A549 (cell line): ENCODE results near the gene PTCD2. TPM values are rescaled to one million over a fixed set of nuclear protein-coding genes. Genes with fewer than 3 reads are reported as not detected.

Experiments
- ATAC-seq, 2 experiments: fragments of 200-7000 bp in 1 of 2; fragments of >200 bp in 1 of 2; cut with Nextera tagmentation in 1 of 2; cut with Tn5 transposase in 1 of 2; 3 replicates each; pipeline versions ENCODE4 v1.8.0 to v1.9.1; 2018 to 2020; ENCODE audit warnings: mild to moderate bottlenecking in 1 of 2, moderate library complexity in 1 of 2
- CTCF ChIA-PET: fragments of 300-600 bp; sonication (Branson Sonifier 250); formaldehyde crosslinking; extraction: SDS; loops from one replicate; lab custom pipeline; 2021; ENCODE audit warnings: antibody characterized with exemption, inconsistent platforms; lab: Yijun Ruan, JAX
- POLR2A ChIA-PET: fragments of 350-600 bp; formaldehyde crosslinking; extraction: SDS; loops from one replicate; lab custom pipeline; 2021; ENCODE audit warnings: antibody characterized with exemption, inconsistent platforms; lab: Yijun Ruan, JAX
- DNase-seq, 2 experiments: peaks; one replicate each; pipeline versions ENCODE4 v3.0.0 to v3.0.0-alpha.2; 2011 to 2016; ENCODE audit warnings: low read depth in 1 of 2, low spot score in 1 of 2
- FAIRE-seq: peaks from 2 replicates; lab custom pipeline; 2011; peaks lifted over from hg19 to GRCh38; lab: Jason Lieb, UNC
- H3K27ac ChIP-seq, 2 experiments: fragments of >200 bp; sonication (Bioruptor Twin); formaldehyde crosslinking; 3 replicates each; pipeline ENCODE4 v1.5.1; 2016 to 2017
- H3K4me1 ChIP-seq: fragments of >200 bp; sonication (Bioruptor Twin); formaldehyde crosslinking; 3 replicates; pipeline ENCODE4 v1.6.1; 2016
- H3K4me2 ChIP-seq: fragments of >200 bp; sonication (Bioruptor Twin); formaldehyde crosslinking; 3 replicates; pipeline ENCODE4 v1.6.1; 2016
- H3K4me3 ChIP-seq: fragments of >200 bp; sonication (Bioruptor Twin); formaldehyde crosslinking; 3 replicates; pipeline ENCODE4 v1.5.1; 2016
- H3K9me3 ChIP-seq: fragments of >200 bp; sonication (Bioruptor Twin); formaldehyde crosslinking; 3 replicates; pipeline ENCODE4 v1.6.1; 2016
- CBX8 ChIP-seq: fragments of 200-600 bp; sonication (generic); IDR thresholded peaks from 2 replicates; pipeline ENCODE4 v1.6.1; 2016
- CHD4 ChIP-seq: fragments of 200-600 bp; sonication (generic); IDR thresholded peaks from 2 replicates; pipeline ENCODE4 v1.6.1; 2016; ENCODE audit warnings: antibody characterized with exemption, mild to moderate bottlenecking, borderline replicate concordance
- GATA3 ChIP-seq: IDR thresholded peaks from 2 replicates; pipeline ENCODE4 v1.6.1; 2012; ENCODE audit warnings: borderline replicate concordance
- HDAC2 ChIP-seq: fragments of 200-600 bp; sonication (generic); IDR thresholded peaks from 2 replicates; pipeline ENCODE4 v1.6.1; 2016
- HOXB13 ChIP-seq: fragments of 250-450 bp; sonication (Bioruptor Pico); IDR thresholded peaks from 2 replicates; pipeline ENCODE4 v1.5.0; 2020; ENCODE audit warnings: low read depth, mild to moderate bottlenecking, moderate library complexity
- KDM5A ChIP-seq: fragments of 200-600 bp; sonication (generic); IDR thresholded peaks from 2 replicates; pipeline ENCODE4 v1.6.1; 2016; ENCODE audit warnings: antibody characterized with exemption, mild to moderate bottlenecking
- MYC ChIP-seq: IDR thresholded peaks from 2 replicates; pipeline ENCODE4 v1.6.1; 2012; ENCODE audit warnings: mild to moderate bottlenecking, inconsistent platforms, low read length, improper control_type of control experiment, borderline replicate concordance
- NPAS2 ChIP-seq: fragments of 250-450 bp; sonication (Bioruptor Pico); IDR thresholded peaks from 2 replicates; pipeline ENCODE4 v1.8.0; 2022; ENCODE audit warnings: mild to moderate bottlenecking, moderate library complexity, borderline replicate concordance
- NR3C1 ChIP-seq: fragments of >200 bp; sonication (Bioruptor Twin); formaldehyde crosslinking; IDR thresholded peaks from 3 replicates; pipeline ENCODE4 v1.6.1; 2017
- POLR2AphosphoS2 ChIP-seq: conservative IDR thresholded peaks from 2 replicates; pipeline ENCODE4 v1.6.1; 2012; ENCODE audit warnings: low read length, improper control_type of control experiment, inconsistent platforms
- RCOR1 ChIP-seq: fragments of 150-350 bp; IDR thresholded peaks from 2 replicates; pipeline ENCODE4 v1.6.1; 2014; ENCODE audit warnings: antibody characterized with exemption, low read length, low read depth
- RFX5 ChIP-seq: fragments of 450-650 bp; IDR thresholded peaks from 2 replicates; pipeline ENCODE4 v1.7.1; 2014; ENCODE audit warnings: antibody characterized with exemption, mild to moderate bottlenecking, moderate library complexity
- RNF2 ChIP-seq: fragments of 200-600 bp; sonication (generic); IDR thresholded peaks from 2 replicates; pipeline ENCODE4 v1.6.1; 2016; ENCODE audit warnings: low read depth, mild to moderate bottlenecking, antibody characterized with exemption, moderate library complexity, borderline replicate concordance
- SMC3 ChIP-seq: fragments of >200 bp; sonication (Bioruptor Twin); formaldehyde crosslinking; IDR thresholded peaks from 3 replicates; pipeline ENCODE4 v1.6.1; 2018; ENCODE audit warnings: inconsistent platforms
- SREBF2 ChIP-seq: fragments of 450-650 bp; IDR thresholded peaks from 2 replicates; pipeline ENCODE4 v1.6.1; 2014; ENCODE audit warnings: mild to moderate bottlenecking, moderate library complexity
- TP53 ChIP-seq: fragments of 250-450 bp; sonication (Bioruptor Pico); IDR thresholded peaks from 2 replicates; pipeline ENCODE4 v1.5.0; 2021; ENCODE audit warnings: mild to moderate bottlenecking, moderate library complexity
- ZSCAN20 ChIP-seq: fragments of 250-450 bp; sonication (Bioruptor Pico); IDR thresholded peaks from 2 replicates; pipeline ENCODE4 v1.8.0; 2022; ENCODE audit warnings: mild to moderate bottlenecking, moderate library complexity
- WGBS: methylation state at CpG from one replicate; pipeline ENCODE4 v1.1.6; 2017; ENCODE audit errors: missing lambda C conversion rate; 5-methylcytosine and 5-hydroxymethylcytosine counted together
- polyA plus RNA-seq, 4 experiments: library from polyadenylated mRNA; depleted of rRNA in 3 of 4; stranded (reverse); fragments of >200 nt; fragmentation: RNase III in 1 of 4; extraction: RNeasy Plus Mini Kit Qiagen cat#74134 plus additional on column Dnase treatment in 1 of 4; gene quantifications; 2 replicates in 3 of 4; 3 replicates in 1 of 4; pipeline ENCODE4 v1.2.3, GENCODE V29; 2011 to 2017
- TF ChIP-seq, protein P1 (sequence below): fragments of 450-650 bp; IDR thresholded peaks from 2 replicates; pipeline ENCODE4 v1.6.1; 2014; ENCODE audit warnings: antibody characterized with exemption
- TF ChIP-seq, protein P2 (sequence below): fragments of 250-450 bp; sonication (Bioruptor Pico); IDR thresholded peaks from 2 replicates; pipeline ENCODE4 v1.5.0; 2021; ENCODE audit warnings: mild to moderate bottlenecking, moderate library complexity, borderline replicate concordance
- TF ChIP-seq, protein P3 (sequence below): fragments of 200-600 bp; sonication (generic); IDR thresholded peaks from 2 replicates; pipeline ENCODE4 v1.6.1; 2016; ENCODE audit warnings: antibody characterized with exemption, mild to moderate bottlenecking, moderate library complexity
- TF ChIP-seq, protein P4 (sequence below): fragments of >200 bp; sonication (Bioruptor Twin); formaldehyde crosslinking; IDR thresholded peaks from 3 replicates; pipeline ENCODE4 v1.5.1; 2016

The PTCD2 gene
- polyA plus RNA-seq, 2 of the 4 experiments (the other 2 are of a cell fraction), result 13.2 to 31.1 TPM

DNA sequence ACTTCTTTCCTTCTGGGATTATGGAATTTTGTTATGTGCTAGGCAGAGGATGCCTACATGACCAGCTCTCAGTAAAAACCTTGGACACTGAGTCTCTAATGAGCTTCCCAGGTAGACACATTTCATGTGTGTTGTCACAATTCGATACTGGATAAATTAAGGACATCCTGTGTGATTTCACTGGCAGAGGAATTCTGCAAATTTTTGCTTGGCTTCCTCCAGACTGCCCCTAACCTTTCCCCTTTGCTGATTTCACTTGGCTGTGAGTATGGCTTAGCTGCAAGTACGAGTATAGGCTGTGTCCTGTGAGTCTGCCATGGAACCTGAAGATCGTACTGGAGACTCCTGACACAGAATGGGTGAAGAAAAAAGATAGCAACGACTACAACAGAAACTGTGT, 47.8 kb upstream of the PTCD2 start:
- ChIA-PET POLR2A (no interaction called here), CTCF (interaction anchor here (1.0 to 1.6 kb wide), 4 partner anchors 8 to 36 kb away, joined by 3 to 6 read pairs (median 4); no protein-coding TSS in a partner anchor)
- peaks cover 17% of the 10 kb centered on the region for H3K4me1 ChIP-seq

DNA sequence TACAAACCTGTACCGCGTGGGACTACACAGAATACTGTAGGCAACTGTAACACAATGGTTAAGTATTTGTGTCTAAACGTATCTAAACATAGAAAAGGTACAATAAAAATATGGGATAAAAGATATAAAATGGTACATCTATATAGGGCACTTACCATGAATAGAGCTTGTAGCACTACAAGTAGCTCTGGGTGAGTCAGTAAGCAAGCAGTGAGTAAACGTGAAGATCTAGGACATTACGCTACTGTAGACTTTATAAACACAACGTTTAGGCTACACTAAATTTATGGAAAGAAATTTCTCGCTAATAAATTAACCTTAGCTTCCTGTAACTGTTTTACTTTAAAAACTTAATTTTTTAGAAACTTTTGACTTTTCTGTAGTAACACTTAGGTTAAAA, 46.6 kb upstream of the PTCD2 start:
- FAIRE-seq, result peak; percentile 13
- POLR2A ChIA-PET, result no interaction called here
- H3K27ac ChIP-seq, result no peak overlapping the region; a peak in 1 of 6 replicates
- TF ChIP-seq RCOR1, result no peak
- no peak for TF ChIP-seq TP53 (CRISPR knock-in tag)
- no peak for TF ChIP-seq RFX5
- TF ChIP-seq HOXB13, result no peak
- TF ChIP-seq KDM5A, result no peak
- TF ChIP-seq, protein P1, sequence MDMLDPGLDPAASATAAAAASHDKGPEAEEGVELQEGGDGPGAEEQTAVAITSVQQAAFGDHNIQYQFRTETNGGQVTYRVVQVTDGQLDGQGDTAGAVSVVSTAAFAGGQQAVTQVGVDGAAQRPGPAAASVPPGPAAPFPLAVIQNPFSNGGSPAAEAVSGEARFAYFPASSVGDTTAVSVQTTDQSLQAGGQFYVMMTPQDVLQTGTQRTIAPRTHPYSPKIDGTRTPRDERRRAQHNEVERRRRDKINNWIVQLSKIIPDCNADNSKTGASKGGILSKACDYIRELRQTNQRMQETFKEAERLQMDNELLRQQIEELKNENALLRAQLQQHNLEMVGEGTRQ, result no peak
- TF ChIP-seq, protein P2, sequence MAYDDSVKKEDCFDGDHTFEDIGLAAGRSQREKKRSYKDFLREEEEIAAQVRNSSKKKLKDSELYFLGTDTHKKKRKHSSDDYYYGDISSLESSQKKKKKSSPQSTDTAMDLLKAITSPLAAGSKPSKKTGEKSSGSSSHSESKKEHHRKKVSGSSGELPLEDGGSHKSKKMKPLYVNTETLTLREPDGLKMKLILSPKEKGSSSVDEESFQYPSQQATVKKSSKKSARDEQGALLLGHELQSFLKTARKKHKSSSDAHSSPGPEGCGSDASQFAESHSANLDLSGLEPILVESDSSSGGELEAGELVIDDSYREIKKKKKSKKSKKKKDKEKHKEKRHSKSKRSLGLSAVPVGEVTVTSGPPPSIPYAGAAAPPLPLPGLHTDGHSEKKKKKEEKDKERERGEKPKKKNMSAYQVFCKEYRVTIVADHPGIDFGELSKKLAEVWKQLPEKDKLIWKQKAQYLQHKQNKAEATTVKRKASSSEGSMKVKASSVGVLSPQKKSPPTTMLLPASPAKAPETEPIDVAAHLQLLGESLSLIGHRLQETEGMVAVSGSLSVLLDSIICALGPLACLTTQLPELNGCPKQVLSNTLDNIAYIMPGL (CRISPR knock-in tag), result no peak
- no peak for TF ChIP-seq NR3C1
- no peak for TF ChIP-seq SMC3
- no peak for TF ChIP-seq RNF2

More for the DNA sequence above, 47.8 kb upstream of the PTCD2 start:
- FAIRE-seq (no peak), ATAC-seq (no peak), DNase-seq (no peak)
- no peak overlapping the region for H3K27ac ChIP-seq
- no peak overlapping the region for H3K4me2 ChIP-seq
- no peaks in the 10 kb centered on the region for H3K9me3 ChIP-seq
- no peak overlapping the region for H3K4me3 ChIP-seq
- WGBS, result 79% methylated on average over 4 of the region's 4 CpGs
- TF ChIP-seq NPAS2 (CRISPR knock-in tag), result no peak
- TF ChIP-seq SMC3, result no peak
- TF ChIP-seq, protein P2 (CRISPR knock-in tag), result no peak
- TF ChIP-seq GATA3, result no peak
- TF ChIP-seq SREBF2, result no peak
- TF ChIP-seq, protein P3, sequence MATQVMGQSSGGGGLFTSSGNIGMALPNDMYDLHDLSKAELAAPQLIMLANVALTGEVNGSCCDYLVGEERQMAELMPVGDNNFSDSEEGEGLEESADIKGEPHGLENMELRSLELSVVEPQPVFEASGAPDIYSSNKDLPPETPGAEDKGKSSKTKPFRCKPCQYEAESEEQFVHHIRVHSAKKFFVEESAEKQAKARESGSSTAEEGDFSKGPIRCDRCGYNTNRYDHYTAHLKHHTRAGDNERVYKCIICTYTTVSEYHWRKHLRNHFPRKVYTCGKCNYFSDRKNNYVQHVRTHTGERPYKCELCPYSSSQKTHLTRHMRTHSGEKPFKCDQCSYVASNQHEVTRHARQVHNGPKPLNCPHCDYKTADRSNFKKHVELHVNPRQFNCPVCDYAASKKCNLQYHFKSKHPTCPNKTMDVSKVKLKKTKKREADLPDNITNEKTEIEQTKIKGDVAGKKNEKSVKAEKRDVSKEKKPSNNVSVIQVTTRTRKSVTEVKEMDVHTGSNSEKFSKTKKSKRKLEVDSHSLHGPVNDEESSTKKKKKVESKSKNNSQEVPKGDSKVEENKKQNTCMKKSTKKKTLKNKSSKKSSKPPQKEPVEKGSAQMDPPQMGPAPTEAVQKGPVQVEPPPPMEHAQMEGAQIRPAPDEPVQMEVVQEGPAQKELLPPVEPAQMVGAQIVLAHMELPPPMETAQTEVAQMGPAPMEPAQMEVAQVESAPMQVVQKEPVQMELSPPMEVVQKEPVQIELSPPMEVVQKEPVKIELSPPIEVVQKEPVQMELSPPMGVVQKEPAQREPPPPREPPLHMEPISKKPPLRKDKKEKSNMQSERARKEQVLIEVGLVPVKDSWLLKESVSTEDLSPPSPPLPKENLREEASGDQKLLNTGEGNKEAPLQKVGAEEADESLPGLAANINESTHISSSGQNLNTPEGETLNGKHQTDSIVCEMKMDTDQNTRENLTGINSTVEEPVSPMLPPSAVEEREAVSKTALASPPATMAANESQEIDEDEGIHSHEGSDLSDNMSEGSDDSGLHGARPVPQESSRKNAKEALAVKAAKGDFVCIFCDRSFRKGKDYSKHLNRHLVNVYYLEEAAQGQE, result no peak
- TF ChIP-seq KDM5A, result no peak
- no peak for TF ChIP-seq CBX8
- no peak for TF ChIP-seq HDAC2
- TF ChIP-seq, protein P4, sequence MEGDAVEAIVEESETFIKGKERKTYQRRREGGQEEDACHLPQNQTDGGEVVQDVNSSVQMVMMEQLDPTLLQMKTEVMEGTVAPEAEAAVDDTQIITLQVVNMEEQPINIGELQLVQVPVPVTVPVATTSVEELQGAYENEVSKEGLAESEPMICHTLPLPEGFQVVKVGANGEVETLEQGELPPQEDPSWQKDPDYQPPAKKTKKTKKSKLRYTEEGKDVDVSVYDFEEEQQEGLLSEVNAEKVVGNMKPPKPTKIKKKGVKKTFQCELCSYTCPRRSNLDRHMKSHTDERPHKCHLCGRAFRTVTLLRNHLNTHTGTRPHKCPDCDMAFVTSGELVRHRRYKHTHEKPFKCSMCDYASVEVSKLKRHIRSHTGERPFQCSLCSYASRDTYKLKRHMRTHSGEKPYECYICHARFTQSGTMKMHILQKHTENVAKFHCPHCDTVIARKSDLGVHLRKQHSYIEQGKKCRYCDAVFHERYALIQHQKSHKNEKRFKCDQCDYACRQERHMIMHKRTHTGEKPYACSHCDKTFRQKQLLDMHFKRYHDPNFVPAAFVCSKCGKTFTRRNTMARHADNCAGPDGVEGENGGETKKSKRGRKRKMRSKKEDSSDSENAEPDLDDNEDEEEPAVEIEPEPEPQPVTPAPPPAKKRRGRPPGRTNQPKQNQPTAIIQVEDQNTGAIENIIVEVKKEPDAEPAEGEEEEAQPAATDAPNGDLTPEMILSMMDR, result no peak
- TF ChIP-seq TP53 (CRISPR knock-in tag), result no peak
- TF ChIP-seq RFX5, result no peak
- TF ChIP-seq MYC, result no peak
- no peak for TF ChIP-seq CHD4
- TF ChIP-seq, protein P1, result no peak
- no peak for TF ChIP-seq ZSCAN20 (CRISPR knock-in tag)
- no peak for TF ChIP-seq POLR2AphosphoS2

More for the DNA sequence above, 46.6 kb upstream of the PTCD2 start:
- ATAC-seq (no peak), DNase-seq (no peak)
- Histone ChIP-seq H3K4me1 (peaks cover 7% of the 10 kb centered on the region), H3K9me3 (no peaks in the 10 kb centered on the region), H3K4me3 (no peak overlapping the region), H3K4me2 (no peak overlapping the region)
- 73% methylated on average over 7 of the region's 7 CpGs for WGBS
- CTCF ChIA-PET, result interaction anchor here (1.3 kb wide), 1 partner anchor 148 kb away, joined by 3 read pairs; no protein-coding TSS in a partner anchor
